OCI-LY7 (cell line): ENCODE data around the gene ZNF506. TPM values are rescaled to one million over a fixed set of nuclear protein-coding genes. Genes with fewer than 3 reads are reported as not detected.
"Not testable (repeated sequence)": the region's sequence is repeated elsewhere in the genome, so short reads cannot be mapped to it uniquely, and the experiment has no call there.

ENCODE experiments used
- BruUV-seq: library from RNA; stranded (reverse); fragments of 400-500 nt; replicated peaks from 2 replicates; lab custom pipeline; 2021; lab: Mats Ljungman, UMichigan
- CTCF ChIA-PET: fragments of 300-600 bp; sonication (Branson Sonifier 250); formaldehyde crosslinking; loops from one replicate; lab custom pipeline; 2022; ENCODE audit warnings: antibody characterized with exemption; ENCODE audit not compliant: unreplicated experiment; lab: Charles Lee
- POLR2A ChIA-PET: fragments of 300-600 bp; sonication (Branson Sonifier 250); formaldehyde crosslinking; loops from one replicate; lab custom pipeline; 2022; ENCODE audit warnings: antibody characterized with exemption; lab: Charles Lee
- DNase-seq: peaks from one replicate; pipeline ENCODE4 v3.0.0-alpha.2; 2015; ENCODE audit warnings: low spot score
- H2AFZ ChIP-seq: fragments of 200-600 bp; sonication (generic), shearing (Covaris generic); 2 replicates; pipeline ENCODE4 v1.6.1; 2014; ENCODE audit warnings: mild to moderate bottlenecking, antibody characterized with exemption, low read length, moderate library complexity
- H3K27ac ChIP-seq: fragments of 200-600 bp; sonication (generic); 2 replicates; pipeline ENCODE4 v1.5.1; 2014; ENCODE audit warnings: mixed run types, low read depth, mild to moderate bottlenecking, moderate library complexity, low read length, inconsistent platforms; ENCODE audit not compliant: poor library complexity, severe bottlenecking
- H3K36me3 ChIP-seq: fragments of 200-600 bp; sonication (generic); 2 replicates; pipeline ENCODE4 v1.6.1; 2014; ENCODE audit warnings: mild to moderate bottlenecking, antibody characterized with exemption, low read length, moderate library complexity, mixed read lengths; ENCODE audit not compliant: insufficient read depth
- H3K4me1 ChIP-seq: fragments of 200-600 bp; sonication (generic); 2 replicates; pipeline ENCODE4 v1.5.1; 2014; ENCODE audit warnings: mild to moderate bottlenecking, low read length; ENCODE audit not compliant: insufficient read depth, poor library complexity, severe bottlenecking
- H3K4me2 ChIP-seq: fragments of 200-600 bp; sonication (generic); 2 replicates; pipeline ENCODE4 v1.6.1; 2014; ENCODE audit warnings: mild to moderate bottlenecking, low read length
- H3K4me3 ChIP-seq: fragments of 200-600 bp; sonication (generic); 2 replicates; pipeline ENCODE4 v1.5.1; 2014; ENCODE audit warnings: mild to moderate bottlenecking, low read depth, low read length; ENCODE audit not compliant: poor library complexity, severe bottlenecking
- H3K79me2 ChIP-seq: fragments of 200-600 bp; sonication (generic); 2 replicates; pipeline ENCODE4 v1.6.1; 2016; ENCODE audit warnings: low read depth, mild to moderate bottlenecking, low read length, moderate library complexity, mixed read lengths; ENCODE audit not compliant: insufficient read depth
- H3K9me2 ChIP-seq: fragments of 200-600 bp; sonication (generic); 2 replicates; pipeline ENCODE4 v1.6.1; 2016; ENCODE audit warnings: mild to moderate bottlenecking, low read length, mixed read lengths; ENCODE audit not compliant: insufficient read depth
- H3K9me3 ChIP-seq: fragments of 200-600 bp; sonication (generic); 2 replicates; pipeline ENCODE4 v1.6.1; 2014; ENCODE audit warnings: mild to moderate bottlenecking, mixed run types, low read length, mixed read lengths
- H4K20me1 ChIP-seq: fragments of 200-600 bp; sonication (generic); 2 replicates; pipeline ENCODE4 v1.6.1; 2014; ENCODE audit warnings: mild to moderate bottlenecking, antibody characterized with exemption, low read length, moderate library complexity, mixed read lengths; ENCODE audit not compliant: insufficient read depth
- CTCF ChIP-seq: fragments of 200-600 bp; sonication (generic); conservative IDR thresholded peaks from 2 replicates; pipeline ENCODE4 v1.5.1; 2014; ENCODE audit warnings: mild to moderate bottlenecking, antibody characterized with exemption, low read length, moderate library complexity, mixed read lengths
- EZH2phosphoT487 ChIP-seq: fragments of 200-600 bp; sonication (generic); IDR thresholded peaks from 2 replicates; pipeline ENCODE4 v1.6.1; 2018; ENCODE audit warnings: low read depth, borderline replicate concordance, mild to moderate bottlenecking, mixed run types, antibody characterized with exemption, low read length, moderate library complexity, mixed read lengths
- intact Hi-C: fragments of 100-400 bp; cut with micrococcal nuclease; formaldehyde crosslinking; loops from one replicate; pipeline ENCODE4 v1.10.0; 2022; ENCODE audit not compliant: unreplicated experiment
- total RNA-seq, 2 experiments: library from RNA; depleted of rRNA in 1 of 2; stranded (reverse); fragments of >200 nt in 1 of 2; shearing (Covaris generic) in 1 of 2; gene quantifications; 2 replicates each; pipeline ENCODE4 v1.2.3, GENCODE V29; 2014 to 2022

Gene ZNF506
- total RNA-seq, 2 experiments from 2014 or later = 29.7 to 36.4 TPM

- intact Hi-C loops = no loop called here
- Histone ChIP-seq H2AFZ (no peak overlapping the region), H3K27ac (no peak overlapping the region), H3K4me2 (no peak overlapping the region), H3K9me3 (0 out of 2 replicates have a peak, but pooled peaks cover 5% of the 10 kb centered on the region), H3K4me1 (peaks cover 4% of the 10 kb centered on the region), H4K20me1 (no peaks in the 10 kb centered on the region), H3K36me3 (no peaks in the 10 kb centered on the region), H3K4me3 (no peak overlapping the region), H3K9me2 (no peaks in the 10 kb centered on the region), H3K79me2 (no peaks in the 10 kb centered on the region)
- TF ChIP-seq CTCF (no peak), EZH2phosphoT487 (no peak)
- BruUV-seq = no TSS peak
- ChIA-PET POLR2A (no interaction called here), CTCF (no interaction called here)
- DNase-seq = peak; percentile 44
Measured at GRCh38 chr19:19858751-19859150, 37.2 kb upstream of the ZNF506 start.

- H3K27ac ChIP-seq, DNase-seq, H4K20me1 ChIP-seq, H3K4me2 ChIP-seq, intact Hi-C loops, H3K79me2 ChIP-seq, CTCF ChIA-PET, H3K4me1 ChIP-seq, H2AFZ ChIP-seq, H3K4me3 ChIP-seq, H3K9me2 ChIP-seq, BruUV-seq, H3K36me3 ChIP-seq: not testable (repeated sequence)
- POLR2A ChIA-PET = interaction anchor here (0.6 kb wide), 1 partner anchor 50 kb away, joined by 3 read pairs; no protein-coding TSS in a partner anchor
- peaks cover 18% of the 10 kb centered on the region; the same call in 1 of the 2 replicates for H3K9me3 ChIP-seq
Measured at GRCh38 chr19:19851740-19852139, 30.2 kb upstream of the ZNF506 start.

- Histone ChIP-seq H3K79me2 (no peaks in the 10 kb centered on the region), H3K4me3 (no peak overlapping the region), H3K27ac (no peak overlapping the region), H3K9me2 (no peaks in the 10 kb centered on the region), H3K36me3 (no peaks in the 10 kb centered on the region), H3K4me1 (peaks cover 4% of the 10 kb centered on the region), H2AFZ (no peak overlapping the region), H3K9me3 (peaks cover 19% of the 10 kb centered on the region; the same call in 1 of the 2 replicates), H4K20me1 (no peaks in the 10 kb centered on the region), H3K4me2 (no peak overlapping the region)
- no peak for TF ChIP-seq EZH2phosphoT487
- no peak for TF ChIP-seq CTCF
- BruUV-seq = no TSS peak
- POLR2A ChIA-PET = interaction anchor here (0.6 to 0.7 kb wide), 2 partner anchors 997 to 1243 kb away, joined by 5 to 8 read pairs; no protein-coding TSS in a partner anchor
- CTCF ChIA-PET = no interaction called here
- intact Hi-C loops = no loop called here
- peak; percentile 29 for DNase-seq
Measured at GRCh38 chr19:19849056-19849455, 27.5 kb upstream of the ZNF506 start.
